Activated effector memory CD4-positive, alpha-beta T cell treated with Interleukin-2 at 50 U/mL for 16 hours (primary cell): ENCODE measurements around the gene TNXB.
"Not testable (repeated sequence)": the region's sequence is repeated elsewhere in the genome, so short reads cannot be mapped to it uniquely, and the experiment has no call there.

Experiments used
- DNase-seq: peaks from one replicate; pipeline ENCODE4 v3.0.0-alpha.2; 2020

Gene TNXB

DNA sequence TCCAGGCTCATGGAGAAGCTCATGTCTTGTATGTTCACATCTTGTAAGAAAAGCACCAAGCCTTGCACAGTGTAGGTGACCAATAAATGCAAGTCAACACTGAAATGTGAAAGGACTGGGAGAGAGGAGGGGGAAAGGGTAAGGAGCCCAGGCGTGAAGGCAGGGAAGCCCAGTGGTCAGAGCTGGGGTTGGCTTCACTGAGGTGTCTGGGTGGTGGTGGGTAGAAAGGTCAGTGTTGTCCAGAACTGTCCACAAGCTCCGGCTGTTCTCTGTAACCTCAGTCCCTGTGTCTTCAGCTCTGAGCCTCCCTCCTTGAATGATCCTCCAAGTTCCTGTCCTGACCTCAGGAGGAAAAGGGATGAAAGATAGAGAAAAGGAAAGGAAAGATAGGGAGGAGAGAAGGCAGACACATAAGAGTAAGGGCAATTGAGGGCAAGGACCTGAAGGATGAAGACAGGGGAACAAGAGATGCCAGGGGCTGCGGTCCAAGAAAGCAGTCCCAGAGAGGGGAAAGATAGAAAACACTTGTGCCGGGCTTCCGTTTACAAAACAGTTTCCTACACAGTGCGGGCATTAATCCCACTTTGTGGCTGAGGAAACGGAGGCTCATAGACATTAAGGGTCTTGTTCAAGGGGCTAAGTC, 2.4 kb upstream of the TNXB start:
- DNase-seq: no peak

DNA sequence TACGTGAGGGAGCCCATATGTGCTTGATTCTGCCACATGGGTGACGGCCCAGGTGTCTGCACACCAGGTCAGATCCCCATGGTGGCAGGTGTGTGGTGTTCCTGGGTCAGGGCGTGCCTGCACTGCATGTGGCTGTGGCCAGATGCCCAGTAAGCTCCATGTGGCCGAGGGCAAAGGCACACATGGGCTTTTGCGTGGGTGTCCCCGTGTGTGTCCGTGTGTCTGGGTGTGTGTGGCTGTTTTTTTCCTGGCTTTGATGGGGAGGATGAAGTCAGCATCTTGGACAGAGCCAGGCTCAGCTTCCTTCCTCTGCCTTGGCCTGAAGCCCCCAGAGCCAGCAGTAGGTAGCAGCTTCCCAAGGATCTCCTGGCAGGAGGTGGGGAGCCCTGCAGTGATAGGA, 1.5 kb upstream of the TNXB start:
- no peak for DNase-seq

- DNase-seq: no peak
Measured at GRCh38 chr6:32109765-32110160, 625 bp upstream of the TNXB start.

- no peak for DNase-seq
Measured at GRCh38 chr6:32108727-32109113, 418 bp downstream of the TNXB start.

GRCh38 chr6:32108094-32108627, 977 bp downstream of the TNXB start:
- DNase-seq: no peak

- DNase-seq: no peak
Measured at GRCh38 chr6:32107406-32107805, 1.7 kb downstream of the TNXB start.

- DNase-seq: no peak
Measured at GRCh38 chr6:32105433-32105832, 3.7 kb downstream of the TNXB start.

DNA sequence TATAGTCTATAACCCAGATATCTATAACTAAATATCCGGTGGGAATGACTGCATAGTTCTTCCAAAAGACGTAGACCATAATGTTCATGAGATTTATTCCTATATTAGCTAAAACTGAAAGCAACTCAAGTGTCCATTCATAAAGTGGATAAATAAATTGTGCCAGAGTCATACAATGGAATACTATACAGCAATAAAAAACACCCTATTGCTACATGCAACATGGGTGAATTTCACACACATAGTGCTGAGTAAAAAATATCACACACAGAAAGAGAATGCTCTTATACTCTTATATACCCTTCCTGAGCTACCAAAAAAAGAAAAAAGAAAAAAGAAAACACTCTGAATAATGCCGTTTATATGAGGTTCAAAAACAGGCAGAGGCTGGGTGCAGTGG, 6.9 kb downstream of the TNXB start:
- no peak for DNase-seq

- DNase-seq: not testable (repeated sequence)
Measured at GRCh38 chr6:32100251-32100650, 8.9 kb downstream of the TNXB start.

- no peak for DNase-seq
Measured at GRCh38 chr6:32097364-32097763, 11.8 kb downstream of the TNXB start.

DNA sequence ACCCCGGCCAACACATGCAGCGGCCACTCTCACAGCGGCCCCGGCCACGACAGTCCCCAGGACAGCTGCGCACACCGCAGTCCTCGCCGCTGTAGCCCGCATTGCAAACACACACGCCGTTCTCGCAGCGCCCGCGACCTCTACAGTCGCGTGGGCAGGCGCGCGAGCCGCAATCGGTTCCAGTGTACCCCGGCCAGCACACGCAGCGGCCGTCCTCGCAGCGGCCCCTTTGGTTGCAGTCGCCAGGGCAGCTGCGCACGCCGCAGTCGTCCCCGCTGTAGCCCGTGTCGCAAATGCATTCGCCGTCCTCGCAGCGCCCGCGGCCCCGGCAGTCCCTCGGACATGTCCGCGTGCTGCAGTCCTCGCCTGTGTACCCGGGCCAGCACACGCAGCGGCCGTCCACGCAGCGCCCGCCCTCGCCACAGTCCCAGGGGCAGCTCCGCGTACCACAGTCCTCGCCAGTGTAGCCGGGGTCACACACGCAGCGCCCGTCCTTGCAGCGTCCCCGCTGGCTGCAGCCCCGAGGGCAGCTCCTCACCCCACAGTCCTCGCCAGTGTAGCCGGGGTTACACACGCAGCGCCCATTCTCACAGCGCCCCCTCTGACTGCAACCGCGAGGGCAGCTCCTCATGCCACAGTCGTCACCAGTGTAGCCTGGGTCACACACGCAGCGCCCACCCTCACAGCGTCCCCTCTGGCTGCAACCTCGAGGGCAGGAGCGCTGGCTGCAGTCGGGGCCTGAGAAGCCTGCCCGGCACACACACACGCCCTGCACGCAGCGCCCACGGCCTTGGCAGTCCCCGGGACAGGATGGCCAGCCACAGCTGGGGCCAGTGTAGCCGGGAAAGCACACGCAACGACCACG, 12.5 kb downstream of the TNXB start:
- no peak for DNase-seq

GRCh38 chr6:32096087-32096393, 13.1 kb downstream of the TNXB start:
- no peak for DNase-seq

DNA sequence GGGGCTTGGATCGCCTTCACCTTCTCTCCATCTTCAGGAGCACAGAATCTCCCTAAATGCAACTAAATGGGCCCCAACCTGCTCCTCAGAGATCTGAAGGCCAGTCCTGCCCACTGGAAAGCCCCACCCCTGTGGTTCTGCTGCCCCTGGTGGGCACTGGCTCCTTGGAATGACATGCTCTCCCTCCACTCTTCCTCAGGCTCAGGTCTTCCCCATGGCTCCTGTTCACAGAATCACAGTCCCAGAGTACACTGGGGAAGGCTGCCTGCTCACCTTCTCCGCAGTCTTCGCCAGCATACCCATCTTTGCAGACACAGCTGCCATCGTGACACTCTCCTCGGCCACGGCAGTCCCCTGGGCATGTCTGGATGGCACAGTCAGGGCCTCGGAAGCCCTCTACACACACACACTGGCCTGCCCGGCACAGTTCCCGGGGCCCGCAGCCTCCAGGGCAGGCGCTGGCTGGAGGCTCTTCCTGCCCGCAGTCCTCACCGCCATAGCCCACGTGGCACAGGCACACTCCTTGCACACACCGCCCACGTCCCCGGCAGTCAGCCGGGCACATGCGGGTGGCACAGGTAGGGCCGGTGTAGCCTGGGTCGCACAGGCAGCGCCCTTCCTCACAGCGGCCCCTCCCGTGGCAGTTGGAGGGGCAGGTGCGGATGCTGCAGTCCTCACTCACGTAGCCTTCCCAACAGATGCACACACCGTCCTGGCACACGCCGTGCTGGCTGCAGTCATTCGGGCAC, 13.6 kb downstream of the TNXB start:
- DNase-seq: no peak

DNA sequence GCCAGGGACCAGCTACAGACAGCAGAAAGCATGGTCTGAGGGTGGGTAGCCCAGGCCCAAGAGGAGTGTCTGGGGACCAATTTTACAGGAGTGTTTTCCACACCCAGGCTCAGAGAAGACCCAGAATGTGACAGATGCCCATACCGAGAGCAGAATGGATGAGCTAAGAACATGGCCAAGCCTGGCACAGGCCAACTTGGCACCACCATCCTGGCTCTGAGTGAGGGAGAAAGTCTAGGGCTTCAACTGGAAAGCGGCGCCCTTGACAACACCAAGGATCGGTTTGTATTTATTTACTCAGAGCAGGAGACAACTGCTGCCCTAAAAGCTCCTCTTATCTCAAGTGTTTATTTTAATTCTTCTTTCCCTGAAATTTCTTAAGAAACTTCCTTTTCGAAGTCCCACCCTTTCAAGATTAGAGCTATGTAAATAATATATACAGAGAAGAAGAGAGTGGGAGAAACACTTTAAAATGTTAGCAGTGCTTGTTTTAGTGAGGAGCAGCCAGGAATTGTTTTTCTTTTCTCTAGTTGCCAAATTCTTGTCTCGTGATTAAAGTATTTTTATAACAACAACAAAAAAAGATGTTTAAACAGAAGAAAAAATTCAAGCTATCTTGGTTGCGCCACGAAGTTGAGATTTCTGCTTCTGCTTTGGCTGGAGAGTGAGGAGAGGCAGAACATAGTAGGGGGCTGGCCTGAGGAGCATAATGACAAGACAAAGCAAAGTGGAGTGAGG, 16.2 kb downstream of the TNXB start:
- no peak for DNase-seq

GRCh38 chr6:32089082-32089828, 19.9 kb downstream of the TNXB start:
- DNase-seq: no peak

DNA sequence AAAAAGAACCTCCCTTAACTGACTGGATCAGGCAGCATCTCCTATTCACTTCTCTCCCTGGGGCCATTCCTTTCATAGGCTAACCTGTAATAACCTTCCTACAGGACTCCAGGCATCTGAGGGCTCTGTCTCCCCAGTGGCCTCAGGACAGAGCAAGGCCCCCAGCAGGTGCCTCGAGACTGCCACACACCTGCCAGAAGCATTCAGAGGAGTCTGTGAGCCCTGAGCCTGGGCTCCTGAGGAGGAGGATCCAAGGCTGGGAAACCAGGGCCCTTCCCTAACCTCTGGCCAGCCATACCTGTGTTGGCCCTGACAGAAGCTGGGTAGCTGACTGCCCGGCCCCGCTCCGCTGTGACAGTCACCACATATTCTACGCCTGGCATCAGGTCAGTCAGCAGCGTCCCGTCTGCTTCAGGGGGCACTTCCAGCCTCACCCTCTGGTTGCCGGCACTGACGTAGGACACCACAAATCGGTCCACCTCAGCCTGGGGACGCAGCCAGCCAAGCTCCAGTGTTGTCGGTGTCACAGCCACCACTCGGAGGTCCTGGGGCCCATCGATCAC, 20.6 kb downstream of the TNXB start:
- no peak for DNase-seq

GRCh38 chr6:32087574-32088486, 21.3 kb downstream of the TNXB start:
- DNase-seq: peak; percentile 54

GRCh38 chr6:32086661-32087573, 22.2 kb downstream of the TNXB start:
- DNase-seq: no peak

DNA sequence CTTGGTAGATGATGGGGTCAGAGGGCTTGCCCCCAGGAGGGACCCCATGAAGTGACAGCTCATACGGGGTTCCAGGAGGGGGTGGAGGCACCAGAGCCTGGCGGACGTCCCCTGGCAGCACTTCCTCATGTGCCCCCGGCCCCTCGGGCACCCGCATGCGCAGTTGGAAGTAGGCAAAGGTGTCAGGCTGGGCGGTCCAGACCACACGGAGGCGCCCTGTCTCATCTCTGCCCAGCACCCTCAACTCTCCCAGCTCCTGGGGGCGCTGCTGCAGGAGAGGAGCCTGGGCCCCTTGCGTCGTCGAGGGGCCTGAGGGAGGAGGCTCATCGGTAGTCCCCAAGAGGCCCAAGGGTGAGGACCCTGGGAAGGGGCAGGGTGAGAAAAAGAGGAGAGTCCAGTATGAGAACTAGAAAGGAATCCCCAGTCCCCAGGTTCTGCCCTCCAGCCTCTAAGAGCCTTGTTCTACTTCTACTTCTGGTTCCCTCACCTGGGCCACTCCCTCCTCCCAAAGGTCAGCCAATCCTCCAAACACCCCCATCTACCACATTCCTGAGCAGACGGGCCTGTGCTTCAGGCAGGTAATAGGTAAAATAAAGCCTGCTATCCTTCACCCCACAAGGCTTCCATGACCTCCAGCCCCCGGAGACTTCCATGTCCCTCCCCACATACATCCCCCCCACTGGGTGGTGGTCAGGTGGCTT, 23.2 kb downstream of the TNXB start:
- DNase-seq: no peak
